ENCODE measurements around the gene WDR43. TPM values are rescaled to one million over a fixed set of nuclear protein-coding genes. Genes with fewer than 3 reads are reported as not detected.
"Not testable (repeated sequence)": the region's sequence is repeated elsewhere in the genome, so short reads cannot be mapped to it uniquely, and the experiment has no call there.

WDR43 gene
- polyA plus RNA-seq, 1 donor (not counting 4 experiments of a cell fraction or from before 2014, with no cell fraction given), result 125 TPM

DNA sequence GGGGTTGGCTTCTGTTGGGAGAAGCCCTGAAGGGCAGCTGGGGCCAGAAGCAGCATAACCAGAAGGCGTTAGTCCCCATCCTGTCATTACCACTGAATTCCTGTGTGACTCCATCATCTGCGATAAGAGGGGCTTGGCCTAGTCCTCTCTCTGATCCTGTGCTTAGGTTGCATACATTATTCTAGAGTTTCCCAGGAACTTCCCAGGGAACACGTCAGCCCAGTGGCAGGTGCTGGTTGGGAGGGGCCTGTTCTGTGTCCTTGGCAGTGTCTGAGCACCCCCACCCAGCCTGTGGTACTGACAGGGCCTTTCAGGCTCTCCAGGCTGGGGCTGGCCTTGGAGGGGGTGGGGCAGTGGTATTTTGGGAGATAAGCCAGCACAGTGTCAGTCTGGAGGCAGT is 82.1 kb downstream of the WDR43 start:
- H4K20me1 ChIP-seq (ENCODE audit: control insufficient read depth, extremely low read depth, insufficient read depth, low read length), result no peaks in the 10 kb centered on the region
- TF ChIP-seq EZH2 (IDR thresholded peaks at IDR 0.05; ENCODE audit: low read length), result no peak
- TF ChIP-seq, protein P1, sequence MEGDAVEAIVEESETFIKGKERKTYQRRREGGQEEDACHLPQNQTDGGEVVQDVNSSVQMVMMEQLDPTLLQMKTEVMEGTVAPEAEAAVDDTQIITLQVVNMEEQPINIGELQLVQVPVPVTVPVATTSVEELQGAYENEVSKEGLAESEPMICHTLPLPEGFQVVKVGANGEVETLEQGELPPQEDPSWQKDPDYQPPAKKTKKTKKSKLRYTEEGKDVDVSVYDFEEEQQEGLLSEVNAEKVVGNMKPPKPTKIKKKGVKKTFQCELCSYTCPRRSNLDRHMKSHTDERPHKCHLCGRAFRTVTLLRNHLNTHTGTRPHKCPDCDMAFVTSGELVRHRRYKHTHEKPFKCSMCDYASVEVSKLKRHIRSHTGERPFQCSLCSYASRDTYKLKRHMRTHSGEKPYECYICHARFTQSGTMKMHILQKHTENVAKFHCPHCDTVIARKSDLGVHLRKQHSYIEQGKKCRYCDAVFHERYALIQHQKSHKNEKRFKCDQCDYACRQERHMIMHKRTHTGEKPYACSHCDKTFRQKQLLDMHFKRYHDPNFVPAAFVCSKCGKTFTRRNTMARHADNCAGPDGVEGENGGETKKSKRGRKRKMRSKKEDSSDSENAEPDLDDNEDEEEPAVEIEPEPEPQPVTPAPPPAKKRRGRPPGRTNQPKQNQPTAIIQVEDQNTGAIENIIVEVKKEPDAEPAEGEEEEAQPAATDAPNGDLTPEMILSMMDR (optimal IDR thresholded peaks at IDR 0.05 in 1 of 3, IDR thresholded peaks at IDR 0.05 in 1 of 3, conservative IDR thresholded peaks at IDR 0.05 in 1 of 3; ENCODE audit: extremely low read depth in 1 of 3, insufficient read depth in 2 of 3, low read length in 3 of 3), result no peak
- peak overlapping the region; percentile 28 for H3K9ac ChIP-seq (ENCODE audit: control insufficient read depth, extremely low read depth, insufficient read depth, low read length)
- peak; percentile 96 for FAIRE-seq
- dilution Hi-C loops (cut with MboI; ENCODE audit: extremely low pct_ligation_motif_present, low sequenced_read_pairs), result no loop called here
- H3K4me2 ChIP-seq (ENCODE audit: control insufficient read depth, extremely low read depth, insufficient read depth, low read depth, low read length), result peak overlapping the region; percentile 48
- peak overlapping the region; percentile 70 for H3K27ac ChIP-seq (ENCODE audit: control insufficient read depth, insufficient read depth, low read length)
- no peaks in the 10 kb centered on the region for H3K36me3 ChIP-seq (ENCODE audit: control insufficient read depth in 2 of 2, extremely low read depth in 1 of 2, insufficient read depth in 2 of 2, low read length in 2 of 2)
- no peak overlapping the region for H3K4me3 ChIP-seq (ENCODE audit: control insufficient read depth in 2 of 3, extremely low read depth in 1 of 3, insufficient read depth in 2 of 3, low read depth in 1 of 3, low read length in 3 of 3)
- no peaks in the 10 kb centered on the region for H3K9me3 ChIP-seq (ENCODE audit: control insufficient read depth, low read depth, low read length)
- no peak overlapping the region for H2AFZ ChIP-seq (ENCODE audit: control insufficient read depth, low read length)
- H3K79me2 ChIP-seq (ENCODE audit: control insufficient read depth, insufficient read depth, low read length), result no peaks in the 10 kb centered on the region
- H3K27me3 ChIP-seq (ENCODE audit: control insufficient read depth, extremely low read depth, insufficient read depth, low read length), result no peaks in the 10 kb centered on the region
- DNase-seq (ENCODE audit: low read depth, low spot score), result peak; percentile 97
- H3K4me1 ChIP-seq (ENCODE audit: control insufficient read depth, extremely low read depth, insufficient read depth, low read length), result peaks cover 16% of the 10 kb centered on the region
- H3K9me1 ChIP-seq (ENCODE audit: control insufficient read depth, extremely low read depth, insufficient read depth, low read length), result no peaks in the 10 kb centered on the region

DNA sequence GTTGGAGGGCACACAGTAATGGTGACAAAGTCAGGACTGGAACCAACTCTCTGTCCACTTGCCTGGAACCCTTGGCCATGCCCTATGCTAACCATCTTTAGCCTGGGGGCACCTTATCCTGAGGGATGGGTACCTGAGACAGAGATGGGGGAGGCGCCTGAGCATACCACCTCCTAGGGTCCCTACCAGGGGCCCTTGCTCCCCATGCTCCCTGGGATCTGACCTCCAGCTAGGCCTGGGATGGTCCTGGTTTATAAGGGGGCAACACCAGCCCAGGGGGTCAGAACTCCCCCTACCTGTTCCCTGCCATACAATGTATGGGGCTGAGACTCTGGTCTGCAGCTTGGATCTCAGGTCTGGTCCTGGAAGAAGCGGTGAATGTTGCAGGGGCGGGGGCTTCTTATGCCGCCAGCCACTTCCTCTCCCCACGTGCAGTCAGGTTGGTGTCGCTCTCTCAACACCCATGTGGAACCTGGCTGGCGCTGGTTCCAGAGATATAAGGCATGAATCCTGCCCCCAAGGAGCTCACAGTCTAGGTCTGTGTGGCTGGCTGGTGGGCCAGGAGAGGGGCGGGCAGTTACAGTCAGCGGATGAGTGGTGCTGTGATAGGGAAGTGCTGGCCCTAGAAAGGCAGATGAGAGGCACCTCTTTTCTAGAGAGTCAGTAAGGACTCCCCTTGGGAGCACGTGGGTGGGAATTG is 82.9 kb downstream of the WDR43 start:
- H3K9me3 ChIP-seq (ENCODE audit: control insufficient read depth, low read depth, low read length), result no peaks in the 10 kb centered on the region
- no peaks in the 10 kb centered on the region for H4K20me1 ChIP-seq (ENCODE audit: control insufficient read depth, extremely low read depth, insufficient read depth, low read length)
- no peaks in the 10 kb centered on the region for H3K36me3 ChIP-seq (ENCODE audit: control insufficient read depth in 2 of 2, extremely low read depth in 1 of 2, insufficient read depth in 2 of 2, low read length in 2 of 2)
- H3K4me3 ChIP-seq (ENCODE audit: control insufficient read depth in 2 of 3, extremely low read depth in 1 of 3, insufficient read depth in 2 of 3, low read depth in 1 of 3, low read length in 3 of 3), result no peak overlapping the region
- dilution Hi-C loops (cut with MboI; ENCODE audit: extremely low pct_ligation_motif_present, low sequenced_read_pairs), result no loop called here
- H3K4me1 ChIP-seq (ENCODE audit: control insufficient read depth, extremely low read depth, insufficient read depth, low read length), result peaks cover 16% of the 10 kb centered on the region
- no peak for TF ChIP-seq EZH2 (IDR thresholded peaks at IDR 0.05; ENCODE audit: low read length)
- TF ChIP-seq, protein P1 (optimal IDR thresholded peaks at IDR 0.05 in 1 of 3, IDR thresholded peaks at IDR 0.05 in 1 of 3, conservative IDR thresholded peaks at IDR 0.05 in 1 of 3; ENCODE audit: extremely low read depth in 1 of 3, insufficient read depth in 2 of 3, low read length in 3 of 3), result no peak
- H3K9me1 ChIP-seq (ENCODE audit: control insufficient read depth, extremely low read depth, insufficient read depth, low read length), result no peaks in the 10 kb centered on the region
- no peak overlapping the region for H2AFZ ChIP-seq (ENCODE audit: control insufficient read depth, low read length)
- FAIRE-seq (no peak), DNase-seq (ENCODE audit: low read depth, low spot score) (no peak)
- H3K9ac ChIP-seq (ENCODE audit: control insufficient read depth, extremely low read depth, insufficient read depth, low read length), result peak overlapping the region; percentile 18
- H3K79me2 ChIP-seq (ENCODE audit: control insufficient read depth, insufficient read depth, low read length), result no peaks in the 10 kb centered on the region
- H3K27ac ChIP-seq (ENCODE audit: control insufficient read depth, insufficient read depth, low read length), result peak overlapping the region; percentile 70
- peak overlapping the region; percentile 48 for H3K4me2 ChIP-seq (ENCODE audit: control insufficient read depth, extremely low read depth, insufficient read depth, low read depth, low read length)
- H3K27me3 ChIP-seq (ENCODE audit: control insufficient read depth, extremely low read depth, insufficient read depth, low read length), result no peaks in the 10 kb centered on the region

DNA sequence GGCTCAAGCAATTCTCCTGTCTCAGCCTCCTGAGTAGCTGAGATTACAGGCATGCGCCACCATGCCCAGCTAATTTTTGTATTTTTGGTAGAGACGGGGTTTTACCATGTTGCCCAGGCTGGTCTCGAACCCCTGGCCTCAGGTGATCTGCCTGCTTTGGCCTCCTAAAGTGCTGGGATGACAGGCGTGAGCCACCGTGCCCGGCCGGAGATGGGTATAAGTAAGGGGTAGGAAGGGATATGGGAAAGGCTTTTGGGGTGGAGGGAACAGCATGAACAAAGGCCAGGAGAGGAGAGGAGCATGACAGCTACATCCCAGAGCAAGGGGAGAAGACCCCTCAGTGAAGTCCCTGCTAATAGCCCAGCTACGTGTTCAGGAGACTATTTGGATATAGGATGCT is 83.5 kb downstream of the WDR43 start:
- dilution Hi-C loops (cut with MboI; ENCODE audit: extremely low pct_ligation_motif_present, low sequenced_read_pairs); H3K9ac ChIP-seq (ENCODE audit: control insufficient read depth, extremely low read depth, insufficient read depth, low read length); DNase-seq (ENCODE audit: low read depth, low spot score); H4K20me1 ChIP-seq (ENCODE audit: control insufficient read depth, extremely low read depth, insufficient read depth, low read length); FAIRE-seq; H2AFZ ChIP-seq (ENCODE audit: control insufficient read depth, low read length); H3K36me3 ChIP-seq (ENCODE audit: control insufficient read depth in 2 of 2, extremely low read depth in 1 of 2, insufficient read depth in 2 of 2, low read length in 2 of 2); H3K4me2 ChIP-seq (ENCODE audit: control insufficient read depth, extremely low read depth, insufficient read depth, low read depth, low read length); H3K79me2 ChIP-seq (ENCODE audit: control insufficient read depth, insufficient read depth, low read length); H3K27ac ChIP-seq (ENCODE audit: control insufficient read depth, insufficient read depth, low read length); H3K9me1 ChIP-seq (ENCODE audit: control insufficient read depth, extremely low read depth, insufficient read depth, low read length); H3K27me3 ChIP-seq (ENCODE audit: control insufficient read depth, extremely low read depth, insufficient read depth, low read length); H3K4me3 ChIP-seq (ENCODE audit: control insufficient read depth in 2 of 3, extremely low read depth in 1 of 3, insufficient read depth in 2 of 3, low read depth in 1 of 3, low read length in 3 of 3); H3K9me3 ChIP-seq (ENCODE audit: control insufficient read depth, low read depth, low read length): not testable (repeated sequence)
- H3K4me1 ChIP-seq (ENCODE audit: control insufficient read depth, extremely low read depth, insufficient read depth, low read length), result peaks cover 14% of the 10 kb centered on the region
